BLaER1 (cell line): ENCODE data around the gene PLEKHG4B.
A peak's percentile ranks its signal among the peaks of the same experiment; 100 is the strongest.

Source experiments
- H3K27ac ChIP-seq: shearing (Covaris generic); formaldehyde crosslinking; 2 replicates; pipeline ENCODE4 v1.8.1; 2022
- H3K27me3 ChIP-seq: shearing (Covaris generic); formaldehyde crosslinking; 2 replicates; pipeline ENCODE4 v1.8.1; 2022
- H3K36me3 ChIP-seq: shearing (Covaris generic); formaldehyde crosslinking; 2 replicates; pipeline ENCODE4 v1.8.1; 2022
- H3K4me1 ChIP-seq: shearing (Covaris generic); formaldehyde crosslinking; 2 replicates; pipeline ENCODE4 v1.8.1; 2022
- H3K4me2 ChIP-seq: shearing (Covaris generic); formaldehyde crosslinking; 2 replicates; pipeline ENCODE4 v1.8.1; 2022
- H3K4me3 ChIP-seq: shearing (Covaris generic); formaldehyde crosslinking; 2 replicates; pipeline ENCODE4 v1.8.1; 2022
- H3K9ac ChIP-seq: shearing (Covaris generic); formaldehyde crosslinking; 2 replicates; pipeline ENCODE4 v1.8.1; 2022
- H3K9me3 ChIP-seq: shearing (Covaris generic); formaldehyde crosslinking; 2 replicates; pipeline ENCODE4 v1.8.1; 2022
- H4K20me1 ChIP-seq: shearing (Covaris generic); formaldehyde crosslinking; 2 replicates; pipeline ENCODE4 v1.8.1; 2022
- Cebpa-rat ChIP-seq: shearing (Covaris generic); IDR thresholded peaks from 2 replicates; pipeline ENCODE4 v1.8.1; 2022

The PLEKHG4B gene

GRCh38 chr5:106587-106986 lies 14.6 kb downstream of the PLEKHG4B start:
- Histone ChIP-seq H3K36me3 (peaks cover 49% of the 10 kb centered on the region), H3K4me2 (peak overlapping the region; percentile 78), H3K4me1 (peaks cover 78% of the 10 kb centered on the region), H3K27me3 (no peaks in the 10 kb centered on the region), H4K20me1 (peaks cover 98% of the 10 kb centered on the region), H3K4me3 (no peak overlapping the region), H3K9me3 (no peaks in the 10 kb centered on the region), H3K9ac (peak overlapping the region; percentile 38; the same call in 1 of the 2 replicates), H3K27ac (peak overlapping the region; percentile 62; the same call in 1 of the 2 replicates)
- no peak for TF ChIP-seq Cebpa-rat

DNA sequence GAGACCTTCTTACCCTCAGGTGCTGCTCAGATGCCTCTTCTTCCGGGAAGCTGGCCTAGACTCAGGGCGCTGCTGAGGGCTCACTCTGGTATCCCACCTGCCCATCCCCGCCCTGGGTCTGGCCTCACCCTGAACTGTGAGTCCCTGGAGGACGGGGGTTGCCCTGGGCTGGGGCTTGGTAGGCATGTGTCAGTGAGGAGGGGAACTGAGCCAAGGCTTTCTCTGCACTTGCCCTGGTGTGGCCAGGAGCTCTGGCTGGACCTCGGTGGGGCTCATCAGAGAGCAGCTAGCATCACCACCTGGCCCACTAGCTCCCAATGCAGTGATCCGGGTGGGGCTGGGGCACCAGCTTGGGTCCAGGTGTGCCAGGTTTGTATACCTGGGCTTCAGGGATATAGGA lies 15.6 kb downstream of the PLEKHG4B start:
- TF ChIP-seq Cebpa-rat = no peak
- peaks cover 70% of the 10 kb centered on the region for H3K4me1 ChIP-seq

GRCh38 chr5:109826-110225 lies 17.9 kb downstream of the PLEKHG4B start:
- Histone ChIP-seq H3K4me3 (no peak overlapping the region), H3K4me1 (peaks cover 47% of the 10 kb centered on the region), H3K4me2 (no peak overlapping the region), H4K20me1 (peaks cover 89% of the 10 kb centered on the region), H3K9ac (no peak overlapping the region), H3K27ac (no peak overlapping the region), H3K9me3 (peaks cover 23% of the 10 kb centered on the region), H3K36me3 (peaks cover 81% of the 10 kb centered on the region), H3K27me3 (no peaks in the 10 kb centered on the region)
- no peak for TF ChIP-seq Cebpa-rat

More for the DNA sequence above, 15.6 kb downstream of the PLEKHG4B start:
- H3K27me3 ChIP-seq = no peaks in the 10 kb centered on the region
- H3K4me2 ChIP-seq = peak overlapping the region; percentile 78
- H3K36me3 ChIP-seq = peaks cover 58% of the 10 kb centered on the region
- peaks cover under 1% of the 10 kb centered on the region; the same call in 1 of the 2 replicates for H3K9me3 ChIP-seq
- H3K4me3 ChIP-seq = peak overlapping the region; percentile 0; the same call in 1 of the 2 replicates
- peak overlapping the region; percentile 27; the same call in 1 of the 2 replicates for H3K9ac ChIP-seq
- H4K20me1 ChIP-seq = peaks cover 100% of the 10 kb centered on the region
- H3K27ac ChIP-seq = peak overlapping the region; percentile 62

GRCh38 chr5:110270-110888 lies 18.4 kb downstream of the PLEKHG4B start:
- peaks cover 29% of the 10 kb centered on the region for H3K9me3 ChIP-seq
- H3K4me2 ChIP-seq = no peak overlapping the region
- H3K4me1 ChIP-seq = peaks cover 41% of the 10 kb centered on the region
- H4K20me1 ChIP-seq = peaks cover 83% of the 10 kb centered on the region
- H3K9ac ChIP-seq = no peak overlapping the region
- no peaks in the 10 kb centered on the region for H3K27me3 ChIP-seq
- H3K27ac ChIP-seq = no peak overlapping the region
- H3K4me3 ChIP-seq = no peak overlapping the region
- TF ChIP-seq Cebpa-rat = no peak
- H3K36me3 ChIP-seq = peaks cover 87% of the 10 kb centered on the region

DNA sequence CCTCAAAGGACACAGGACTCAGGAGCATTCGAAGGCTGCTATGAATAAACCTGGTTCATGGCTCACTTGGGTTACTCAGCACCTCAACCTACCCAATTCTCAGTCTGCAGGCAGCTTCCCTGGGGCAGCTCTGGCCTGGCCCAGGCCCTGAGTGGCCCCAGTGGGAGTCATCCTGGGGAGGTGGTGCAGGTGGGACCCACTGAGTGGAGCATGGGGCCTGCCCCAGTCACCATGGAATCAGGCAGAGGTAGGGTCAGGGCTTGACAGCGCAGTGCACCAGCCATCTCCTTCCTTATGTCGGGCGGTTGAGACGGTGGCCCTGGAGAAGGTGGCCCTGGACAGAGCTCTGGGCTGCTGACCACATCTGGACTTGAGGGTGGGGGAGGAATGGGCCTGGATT lies 19.2 kb downstream of the PLEKHG4B start:
- no peak overlapping the region for H3K4me2 ChIP-seq
- peaks cover 35% of the 10 kb centered on the region for H3K9me3 ChIP-seq
- TF ChIP-seq Cebpa-rat = no peak
- no peak overlapping the region for H3K4me3 ChIP-seq
- no peak overlapping the region for H3K27ac ChIP-seq
- H3K9ac ChIP-seq = no peak overlapping the region
- no peaks in the 10 kb centered on the region for H3K27me3 ChIP-seq
- peaks cover 81% of the 10 kb centered on the region for H4K20me1 ChIP-seq
- peaks cover 95% of the 10 kb centered on the region for H3K36me3 ChIP-seq
- H3K4me1 ChIP-seq = peaks cover 33% of the 10 kb centered on the region

DNA sequence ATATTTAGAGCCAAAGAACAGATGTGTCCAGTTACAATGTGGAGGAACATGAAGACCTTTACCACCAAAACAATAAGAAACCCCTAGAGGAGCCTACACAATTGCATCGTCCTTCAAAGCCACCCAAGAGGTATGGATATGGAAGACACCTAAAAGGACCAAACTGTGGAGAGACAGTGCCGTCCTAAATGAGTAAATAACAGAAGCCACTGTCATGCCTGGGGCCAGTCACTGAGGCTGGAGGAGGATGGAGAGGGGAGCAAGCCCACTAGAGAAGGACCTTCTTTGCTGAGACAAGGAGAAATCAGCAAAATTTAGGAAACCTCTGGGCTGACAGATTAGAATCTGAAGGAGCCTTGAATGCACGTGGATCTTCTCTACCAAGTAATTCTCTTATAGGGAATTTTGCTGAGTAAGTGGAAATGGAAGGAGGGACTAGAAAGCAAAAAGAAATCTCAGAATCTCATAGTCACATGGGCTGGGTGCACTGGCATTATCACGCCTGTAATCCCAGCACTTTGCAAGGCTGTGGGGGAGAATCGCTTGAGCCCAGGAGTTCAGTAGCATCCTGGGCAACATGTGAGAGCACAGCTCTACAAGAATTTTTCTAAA lies 27.6 kb downstream of the PLEKHG4B start:
- Histone ChIP-seq H3K9ac (no peak overlapping the region), H3K4me3 (peak overlapping the region; percentile 26; the same call in 1 of the 2 replicates), H3K27me3 (no peaks in the 10 kb centered on the region), H4K20me1 (peaks cover 6% of the 10 kb centered on the region; the same call in 1 of the 2 replicates), H3K36me3 (peaks cover 96% of the 10 kb centered on the region), H3K4me1 (no peaks in the 10 kb centered on the region), H3K27ac (no peak overlapping the region), H3K4me2 (no peak overlapping the region), H3K9me3 (peaks cover 96% of the 10 kb centered on the region)
- no peak for TF ChIP-seq Cebpa-rat

GRCh38 chr5:121432-121831 lies 29.5 kb downstream of the PLEKHG4B start:
- no peak for TF ChIP-seq Cebpa-rat
- peak overlapping the region; percentile 17; the same call in 1 of the 2 replicates for H3K4me3 ChIP-seq
- peaks cover 94% of the 10 kb centered on the region for H3K36me3 ChIP-seq
- no peak overlapping the region for H3K9ac ChIP-seq
- no peaks in the 10 kb centered on the region for H3K27me3 ChIP-seq
- H3K27ac ChIP-seq = no peak overlapping the region
- peaks cover 96% of the 10 kb centered on the region for H3K9me3 ChIP-seq
- H3K4me2 ChIP-seq = no peak overlapping the region
- no peaks in the 10 kb centered on the region; the same call in 1 of the 2 replicates for H4K20me1 ChIP-seq
- H3K4me1 ChIP-seq = no peaks in the 10 kb centered on the region

GRCh38 chr5:125815-126214 lies 33.8 kb downstream of the PLEKHG4B start:
- Histone ChIP-seq H3K9me3 (peaks cover 94% of the 10 kb centered on the region), H3K36me3 (peaks cover 94% of the 10 kb centered on the region), H3K4me1 (peaks cover 12% of the 10 kb centered on the region), H3K4me3 (no peak overlapping the region), H3K27me3 (no peaks in the 10 kb centered on the region), H3K9ac (no peak overlapping the region), H4K20me1 (peaks cover 26% of the 10 kb centered on the region; the same call in 1 of the 2 replicates), H3K27ac (no peak overlapping the region), H3K4me2 (no peak overlapping the region)
- no peak for TF ChIP-seq Cebpa-rat

- Histone ChIP-seq H3K4me2 (no peak overlapping the region), H3K9me3 (peaks cover 90% of the 10 kb centered on the region), H3K36me3 (peaks cover 94% of the 10 kb centered on the region), H4K20me1 (peaks cover 26% of the 10 kb centered on the region; the same call in 1 of the 2 replicates), H3K27me3 (no peaks in the 10 kb centered on the region), H3K27ac (no peak overlapping the region), H3K9ac (no peak overlapping the region), H3K4me3 (0 out of 2 replicates have a peak overlapping the region, but pooled peaks have one; percentile 18), H3K4me1 (peaks cover 12% of the 10 kb centered on the region)
- TF ChIP-seq Cebpa-rat = no peak
These were observed 34.8 kb downstream of the PLEKHG4B start for GRCh38 chr5:126806-127205.

GRCh38 chr5:127886-128285 lies 35.9 kb downstream of the PLEKHG4B start:
- H4K20me1 ChIP-seq = peaks cover 34% of the 10 kb centered on the region; the same call in 1 of the 2 replicates
- peaks cover 12% of the 10 kb centered on the region for H3K4me1 ChIP-seq
- no peak overlapping the region for H3K27ac ChIP-seq
- peaks cover 96% of the 10 kb centered on the region for H3K36me3 ChIP-seq
- H3K9ac ChIP-seq = no peak overlapping the region
- H3K4me2 ChIP-seq = peak overlapping the region; percentile 8; the same call in 1 of the 2 replicates
- TF ChIP-seq Cebpa-rat = no peak
- H3K4me3 ChIP-seq = no peak overlapping the region
- peaks cover 88% of the 10 kb centered on the region for H3K9me3 ChIP-seq
- no peaks in the 10 kb centered on the region for H3K27me3 ChIP-seq
